Left kidney (tissue), 8 donors: ENCODE measurements around the gene DCPS. TPM values are rescaled to one million over a fixed set of nuclear protein-coding genes. Genes with fewer than 3 reads are reported as not detected.
"Not testable (repeated sequence)": the region's sequence is repeated elsewhere in the genome, so short reads cannot be mapped to it uniquely, and the experiment has no call there.

Source experiments
- DNase-seq: peaks from one replicate; pipeline ENCODE4 v3.0.0-alpha.2; 2013
- long read RNA-seq, 8 donors: transcript quantifications; one replicate each; lab custom pipeline, GENCODE V29; 2026
- polyA plus RNA-seq: library from polyadenylated mRNA; unstranded; fragments of 120-200 nt; gene quantifications from one replicate; pipeline ENCODE4 v1.2.1, GENCODE V29; 2013; ENCODE audit not compliant: insufficient read length

The DCPS gene
- polyA plus RNA-seq, result 14.6 TPM
- long read RNA-seq, donor 1, transcript DCPS-201 (6 exons, 1,479 nt), result major isoform, 6 of 6 reads
- long read RNA-seq, donor 1, partial matches to known transcripts, result 0 of 6 reads
- long read RNA-seq, donor 1, other reads (novel, unspliced or antisense), result 0 of 6 reads
- long read RNA-seq, donor 2, partial matches to known transcripts, result 0 of 7 reads
- long read RNA-seq, donor 2, other reads (novel, unspliced or antisense), result 5 of 7 reads
- long read RNA-seq, donor 3, partial matches to known transcripts, result 0 of 4 reads
- long read RNA-seq, donor 3, other reads (novel, unspliced or antisense), result 0 of 4 reads
- long read RNA-seq, donor 4, result 0 reads
- long read RNA-seq, donor 5, transcript DCPS-201 (6 exons, 1,479 nt), result major isoform, 12 of 12 reads
- long read RNA-seq, donor 5, partial matches to known transcripts, result 0 of 12 reads
- long read RNA-seq, donor 5, other reads (novel, unspliced or antisense), result 0 of 12 reads
- long read RNA-seq, donor 6, transcript DCPS-201 (6 exons, 1,479 nt), result major isoform, 8 of 8 reads
- long read RNA-seq, donor 6, partial matches to known transcripts, result 0 of 8 reads
- long read RNA-seq, donor 6, other reads (novel, unspliced or antisense), result 0 of 8 reads
- long read RNA-seq, donor 7, transcript DCPS-201 (6 exons, 1,479 nt), result major isoform, 14 of 14 reads
- long read RNA-seq, donor 7, partial matches to known transcripts, result 0 of 14 reads
- long read RNA-seq, donor 7, other reads (novel, unspliced or antisense), result 0 of 14 reads
- long read RNA-seq, donor 8, transcript DCPS-201 (6 exons, 1,479 nt), result major isoform, 6 of 6 reads
- long read RNA-seq, donor 8, partial matches to known transcripts, result 0 of 6 reads
- long read RNA-seq, donor 8, other reads (novel, unspliced or antisense), result 0 of 6 reads

GRCh38 chr11:126303623-126304456, at the start of gene DCPS:
TSS of gene DCPS (plus strand) at chr11:126304060. CDS start at chr11:126304081, 21 bp downstream.
- DNase-seq, result peak; percentile 91

GRCh38 chr11:126254819-126255218, 49.0 kb upstream of the DCPS start:
- no peak for DNase-seq

- DNase-seq, result not testable (repeated sequence)
Observed at GRCh38 chr11:126255507-126255906, 48.4 kb upstream of the DCPS start.

- no peak for DNase-seq
Observed at GRCh38 chr11:126256216-126256615, 47.6 kb upstream of the DCPS start.

GRCh38 chr11:126257144-126257543, 46.7 kb upstream of the DCPS start:
- DNase-seq, result no peak

- no peak for DNase-seq
Observed at GRCh38 chr11:126257764-126258163, 46.1 kb upstream of the DCPS start.

GRCh38 chr11:126262216-126262615, 41.6 kb upstream of the DCPS start:
- DNase-seq, result no peak

- DNase-seq, result no peak
Observed at GRCh38 chr11:126263489-126263888, 40.4 kb upstream of the DCPS start.

GRCh38 chr11:126265811-126266210, 38.0 kb upstream of the DCPS start:
- DNase-seq, result no peak

GRCh38 chr11:126267650-126268049, 36.2 kb upstream of the DCPS start:
- no peak for DNase-seq

- DNase-seq, result no peak
Observed at GRCh38 chr11:126268361-126268707, 35.5 kb upstream of the DCPS start.

GRCh38 chr11:126268708-126269579, 34.9 kb upstream of the DCPS start, which contains the start of the genes FOXRED1 and SRPRA:
TSS of gene FOXRED1 (plus strand) at chr11:126269154. CDS start at chr11:126269207, 53 bp downstream.
TSS of gene SRPRA (minus strand) at chr11:126268895. CDS start at chr11:126268804, 91 bp downstream.
- DNase-seq, result peak; percentile 98

GRCh38 chr11:126277322-126277721, 26.5 kb upstream of the DCPS start:
- no peak for DNase-seq

GRCh38 chr11:126277780-126278179, 26.1 kb upstream of the DCPS start:
- no peak for DNase-seq

- DNase-seq, result no peak
Observed at GRCh38 chr11:126279191-126279590, 24.7 kb upstream of the DCPS start.

GRCh38 chr11:126280595-126280994, 23.3 kb upstream of the DCPS start:
- DNase-seq, result no peak

GRCh38 chr11:126281245-126281644, 22.6 kb upstream of the DCPS start:
- no peak for DNase-seq

- DNase-seq, result no peak
Observed at GRCh38 chr11:126281666-126282175, 22.1 kb upstream of the DCPS start.

- no peak for DNase-seq
Observed at GRCh38 chr11:126282361-126282735, 21.5 kb upstream of the DCPS start.

- peak; percentile 50 for DNase-seq
Observed at GRCh38 chr11:126282736-126283591, 20.9 kb upstream of the DCPS start, which contains the start of gene TIRAP. TSS of gene TIRAP (plus strand) at chr11:126283093. CDS start at chr11:126290895, 7,802 bp downstream.
